ENCODE results near the gene NCKAP5.

The NCKAP5 gene

DNA sequence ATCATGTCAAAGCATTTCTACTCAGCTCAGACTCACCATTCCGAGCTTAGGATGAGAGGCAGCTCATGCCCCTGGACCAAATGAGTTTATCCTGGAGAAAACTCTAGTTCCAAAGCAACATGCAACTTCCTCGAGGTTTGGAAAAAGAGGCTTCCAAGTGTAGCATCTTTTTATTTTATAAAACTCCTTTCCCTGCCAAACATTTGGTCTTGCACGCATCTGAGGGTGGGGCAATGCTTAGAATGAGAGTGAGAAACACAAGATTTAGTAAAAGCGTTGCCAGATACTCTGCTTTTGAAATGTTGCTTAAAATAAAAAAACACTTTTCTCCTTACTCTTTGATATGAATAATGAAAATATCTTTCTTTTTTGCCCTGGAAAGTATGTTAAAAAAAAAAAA, 151.5 kb downstream of the NCKAP5 start:
- H3K36me3 ChIP-seq (ENCODE audit: control insufficient read depth in 1 of 2, insufficient read depth in 2 of 2, low read depth in 1 of 2, low read length in 2 of 2): no peaks in the 10 kb centered on the region
- 61% methylated on average over 1 of the region's 4 CpGs for WGBS
- DNase-seq: no peak

DNA sequence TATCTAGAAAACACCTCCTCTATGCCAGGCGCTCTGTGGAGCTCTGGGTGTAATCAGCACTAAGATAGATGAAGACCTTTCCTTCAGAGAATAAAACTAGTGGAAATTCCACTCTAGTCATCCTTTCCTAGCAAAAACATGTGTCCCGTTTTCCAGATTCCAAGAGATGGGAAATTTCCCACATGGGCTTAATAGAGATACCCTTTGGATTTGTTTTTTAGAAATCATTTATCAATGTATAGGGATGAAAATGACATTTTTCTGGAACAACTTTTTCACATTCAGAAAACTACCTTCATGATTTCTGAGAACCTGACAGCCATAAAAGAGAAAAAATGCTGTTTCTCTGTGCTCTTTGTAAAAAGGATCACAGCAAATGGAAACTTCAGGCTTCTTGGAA, 152.1 kb downstream of the NCKAP5 start:
- Histone ChIP-seq H3K4me2 (ENCODE audit: low read length, poor library complexity, severe bottlenecking) (no peak overlapping the region), H3K9me3 (ENCODE audit: control insufficient read depth, low read length) (no peaks in the 10 kb centered on the region), H2BK120ac (ENCODE audit: low read depth, low read length) (no peak overlapping the region), H3K27ac (ENCODE audit: low read length, poor library complexity, severe bottlenecking) (no peak overlapping the region), H3K4me3 (ENCODE audit: insufficient read depth in 1 of 2, low read depth in 1 of 2, low read length in 2 of 2) (no peak overlapping the region), H3K23ac (ENCODE audit: low read length in 2 of 2) (no peak overlapping the region), H2AK5ac (ENCODE audit: low read length, severe bottlenecking) (no peak overlapping the region), H3K14ac (ENCODE audit: low read length in 2 of 2) (no peak overlapping the region), H4K91ac (ENCODE audit: low read length) (no peak overlapping the region), H2BK5ac (ENCODE audit: low read depth, low read length, poor library complexity, severe bottlenecking) (no peak overlapping the region), H3K18ac (ENCODE audit: low read depth in 1 of 2, low read length in 2 of 2) (no peak overlapping the region), H4K8ac (ENCODE audit: low read length) (no peak overlapping the region), H3K79me1 (replicated peaks; ENCODE audit: low read length, poor library complexity, severe bottlenecking) (peaks cover 2% of the 10 kb centered on the region), H3K36me3 (ENCODE audit: control insufficient read depth in 1 of 2, insufficient read depth in 2 of 2, low read depth in 1 of 2, low read length in 2 of 2) (no peaks in the 10 kb centered on the region), H2BK12ac (ENCODE audit: low read length in 2 of 2) (no peak overlapping the region), H3K4me1 (ENCODE audit: control insufficient read depth, insufficient read depth, low read depth, low read length) (peaks cover 7% of the 10 kb centered on the region), H3K27me3 (ENCODE audit: control insufficient read depth in 1 of 2, insufficient read depth in 1 of 2, low read length in 2 of 2) (no peaks in the 10 kb centered on the region), H2AFZ (ENCODE audit: low read depth, low read length) (no peak overlapping the region), H2BK15ac (ENCODE audit: low read depth, poor library complexity, severe bottlenecking) (no peak overlapping the region), H3K9ac (ENCODE audit: low read length) (no peak overlapping the region), H3K4ac (ENCODE audit: low read depth in 1 of 2, low read length in 2 of 2) (no peak overlapping the region)
- DNase-seq: no peak
- WGBS: 50% methylated on average over 1 of the region's 2 CpGs

More for the DNA sequence above, 151.5 kb downstream of the NCKAP5 start:
- no peak overlapping the region for H2BK5ac ChIP-seq (ENCODE audit: low read depth, low read length, poor library complexity, severe bottlenecking)
- H3K14ac ChIP-seq (ENCODE audit: low read length in 2 of 2): no peak overlapping the region
- H4K8ac ChIP-seq (ENCODE audit: low read length): no peak overlapping the region
- H2BK120ac ChIP-seq (ENCODE audit: low read depth, low read length): no peak overlapping the region
- peaks cover 2% of the 10 kb centered on the region for H3K79me1 ChIP-seq (replicated peaks; ENCODE audit: low read length, poor library complexity, severe bottlenecking)
- no peaks in the 10 kb centered on the region for H3K27me3 ChIP-seq (ENCODE audit: control insufficient read depth in 1 of 2, insufficient read depth in 1 of 2, low read length in 2 of 2)
- H3K4me1 ChIP-seq (ENCODE audit: control insufficient read depth, insufficient read depth, low read depth, low read length): peaks cover 9% of the 10 kb centered on the region
- no peak overlapping the region for H2BK15ac ChIP-seq (ENCODE audit: low read depth, poor library complexity, severe bottlenecking)
- H3K27ac ChIP-seq (ENCODE audit: low read length, poor library complexity, severe bottlenecking): no peak overlapping the region
- H3K4ac ChIP-seq (ENCODE audit: low read depth in 1 of 2, low read length in 2 of 2): no peak overlapping the region
- no peak overlapping the region for H2BK12ac ChIP-seq (ENCODE audit: low read length in 2 of 2)
- H2AFZ ChIP-seq (ENCODE audit: low read depth, low read length): no peak overlapping the region
- no peak overlapping the region for H3K9ac ChIP-seq (ENCODE audit: low read length)
- H3K4me2 ChIP-seq (ENCODE audit: low read length, poor library complexity, severe bottlenecking): no peak overlapping the region
- H2AK5ac ChIP-seq (ENCODE audit: low read length, severe bottlenecking): no peak overlapping the region
- no peaks in the 10 kb centered on the region for H3K9me3 ChIP-seq (ENCODE audit: control insufficient read depth, low read length)
- H4K91ac ChIP-seq (ENCODE audit: low read length): no peak overlapping the region
- no peak overlapping the region for H3K23ac ChIP-seq (ENCODE audit: low read length in 2 of 2)
- no peak overlapping the region for H3K18ac ChIP-seq (ENCODE audit: low read depth in 1 of 2, low read length in 2 of 2)
- no peak overlapping the region for H3K4me3 ChIP-seq (ENCODE audit: insufficient read depth in 1 of 2, low read depth in 1 of 2, low read length in 2 of 2)

DNA sequence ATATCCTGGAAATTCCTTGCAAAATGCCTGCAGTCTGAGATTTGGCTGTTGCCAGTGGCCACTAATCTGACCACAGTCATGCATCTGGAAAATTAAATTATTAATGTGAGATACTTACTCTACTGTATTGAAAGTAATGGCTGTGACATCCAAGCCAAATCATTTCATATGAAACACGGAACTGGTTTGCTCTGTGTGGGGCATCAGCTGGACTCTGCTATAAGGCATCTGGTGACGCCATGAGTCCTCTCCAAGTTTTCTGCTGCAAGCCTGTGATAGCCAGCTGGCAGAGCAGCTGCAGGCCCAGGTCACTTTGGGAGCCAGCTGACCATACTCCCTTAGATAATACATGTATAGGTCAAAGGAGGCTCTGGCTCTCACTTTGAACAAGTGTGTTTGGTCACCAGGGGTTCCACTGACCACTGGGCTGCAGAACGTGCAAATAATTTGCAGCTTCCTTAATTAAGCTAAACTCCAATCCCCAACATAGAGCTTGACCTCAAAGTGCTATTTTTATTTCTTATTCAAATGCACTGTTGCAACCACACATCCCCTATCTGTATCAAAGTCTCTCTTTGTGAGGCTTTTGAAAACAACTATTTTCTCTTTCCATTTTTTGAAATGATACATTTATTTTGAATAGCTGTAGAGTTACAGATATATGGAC, 152.9 kb downstream of the NCKAP5 start:
- Histone ChIP-seq H3K18ac (ENCODE audit: low read depth in 1 of 2, low read length in 2 of 2) (no peak overlapping the region), H3K27ac (ENCODE audit: low read length, poor library complexity, severe bottlenecking) (no peak overlapping the region)
- DNase-seq: no peak

DNA sequence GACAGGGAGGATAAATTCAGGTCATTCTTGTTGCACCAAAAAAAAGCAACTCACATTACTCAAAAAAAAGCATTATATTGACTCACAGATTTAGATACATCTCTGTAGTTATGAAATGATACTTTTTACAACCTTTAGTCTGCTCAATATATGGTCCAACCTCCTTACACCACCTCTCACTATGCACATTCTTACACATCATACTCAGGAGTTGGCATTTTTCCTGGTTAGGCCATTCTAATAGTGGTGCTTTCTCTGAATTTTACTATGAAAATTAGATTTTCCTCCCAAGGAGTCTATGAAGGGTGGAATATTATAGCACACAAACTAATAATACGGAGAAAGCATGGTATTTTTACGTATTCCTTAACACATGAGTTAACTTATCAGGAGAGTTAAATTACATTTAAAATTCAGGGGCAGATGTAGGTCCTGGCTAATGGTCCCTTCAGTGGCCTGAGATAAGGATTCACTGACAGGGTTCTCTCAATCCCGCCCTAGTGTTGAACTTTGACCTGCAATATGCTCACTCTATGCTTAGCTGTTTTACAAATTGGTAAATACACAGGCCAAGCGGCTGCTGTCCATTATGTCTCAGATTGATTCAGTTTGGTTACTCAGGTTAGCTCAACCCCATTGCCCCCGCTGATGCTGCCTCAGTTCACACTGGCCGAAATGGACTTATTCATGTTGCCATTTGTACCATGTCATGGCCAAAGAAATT, 153.6 kb downstream of the NCKAP5 start:
- no peak overlapping the region for H3K27ac ChIP-seq (ENCODE audit: low read length, poor library complexity, severe bottlenecking)
- H3K23ac ChIP-seq (ENCODE audit: low read length in 2 of 2): no peak overlapping the region
- H3K9me3 ChIP-seq (ENCODE audit: control insufficient read depth, low read length): no peaks in the 10 kb centered on the region
- no peak for DNase-seq
- H3K4me3 ChIP-seq (ENCODE audit: insufficient read depth in 1 of 2, low read depth in 1 of 2, low read length in 2 of 2): no peak overlapping the region
- no peak overlapping the region for H2AK5ac ChIP-seq (ENCODE audit: low read length, severe bottlenecking)
- no peak overlapping the region for H2AFZ ChIP-seq (ENCODE audit: low read depth, low read length)
- H3K4me2 ChIP-seq (ENCODE audit: low read length, poor library complexity, severe bottlenecking): no peak overlapping the region
- H3K4ac ChIP-seq (ENCODE audit: low read depth in 1 of 2, low read length in 2 of 2): no peak overlapping the region
- WGBS: 75% methylated on average over 4 of the region's 6 CpGs
- no peak overlapping the region for H4K91ac ChIP-seq (ENCODE audit: low read length)
- H2BK120ac ChIP-seq (ENCODE audit: low read depth, low read length): no peak overlapping the region
- H3K4me1 ChIP-seq (ENCODE audit: control insufficient read depth, insufficient read depth, low read depth, low read length): peaks cover 7% of the 10 kb centered on the region
- H2BK12ac ChIP-seq (ENCODE audit: low read length in 2 of 2): no peak overlapping the region
- no peak overlapping the region for H3K14ac ChIP-seq (ENCODE audit: low read length in 2 of 2)
- H3K36me3 ChIP-seq (ENCODE audit: control insufficient read depth in 1 of 2, insufficient read depth in 2 of 2, low read depth in 1 of 2, low read length in 2 of 2): no peaks in the 10 kb centered on the region
- H2BK5ac ChIP-seq (ENCODE audit: low read depth, low read length, poor library complexity, severe bottlenecking): no peak overlapping the region
- H3K27me3 ChIP-seq (ENCODE audit: control insufficient read depth in 1 of 2, insufficient read depth in 1 of 2, low read length in 2 of 2): no peaks in the 10 kb centered on the region
- H4K8ac ChIP-seq (ENCODE audit: low read length): no peak overlapping the region
- no peak overlapping the region for H2BK15ac ChIP-seq (ENCODE audit: low read depth, poor library complexity, severe bottlenecking)
- no peak overlapping the region for H3K9ac ChIP-seq (ENCODE audit: low read length)
- H3K79me1 ChIP-seq (replicated peaks; ENCODE audit: low read length, poor library complexity, severe bottlenecking): peaks cover 2% of the 10 kb centered on the region
- H3K18ac ChIP-seq (ENCODE audit: low read depth in 1 of 2, low read length in 2 of 2): no peak overlapping the region

More for the DNA sequence above, 152.9 kb downstream of the NCKAP5 start:
- Histone ChIP-seq H3K14ac (ENCODE audit: low read length in 2 of 2) (no peak overlapping the region), H3K4ac (ENCODE audit: low read depth in 1 of 2, low read length in 2 of 2) (no peak overlapping the region), H3K27me3 (ENCODE audit: control insufficient read depth in 1 of 2, insufficient read depth in 1 of 2, low read length in 2 of 2) (no peaks in the 10 kb centered on the region), H3K79me1 (replicated peaks; ENCODE audit: low read length, poor library complexity, severe bottlenecking) (peaks cover 2% of the 10 kb centered on the region), H2BK12ac (ENCODE audit: low read length in 2 of 2) (no peak overlapping the region), H2BK5ac (ENCODE audit: low read depth, low read length, poor library complexity, severe bottlenecking) (no peak overlapping the region), H3K23ac (ENCODE audit: low read length in 2 of 2) (no peak overlapping the region), H3K4me1 (ENCODE audit: control insufficient read depth, insufficient read depth, low read depth, low read length) (peaks cover 7% of the 10 kb centered on the region), H3K4me3 (ENCODE audit: insufficient read depth in 1 of 2, low read depth in 1 of 2, low read length in 2 of 2) (no peak overlapping the region), H3K9ac (ENCODE audit: low read length) (no peak overlapping the region), H3K36me3 (ENCODE audit: control insufficient read depth in 1 of 2, insufficient read depth in 2 of 2, low read depth in 1 of 2, low read length in 2 of 2) (no peaks in the 10 kb centered on the region), H3K9me3 (ENCODE audit: control insufficient read depth, low read length) (no peaks in the 10 kb centered on the region), H2AK5ac (ENCODE audit: low read length, severe bottlenecking) (no peak overlapping the region), H2AFZ (ENCODE audit: low read depth, low read length) (no peak overlapping the region), H2BK120ac (ENCODE audit: low read depth, low read length) (no peak overlapping the region), H3K4me2 (ENCODE audit: low read length, poor library complexity, severe bottlenecking) (no peak overlapping the region), H4K91ac (ENCODE audit: low read length) (no peak overlapping the region), H4K8ac (ENCODE audit: low read length) (no peak overlapping the region), H2BK15ac (ENCODE audit: low read depth, poor library complexity, severe bottlenecking) (no peak overlapping the region)
- 73% methylated on average over 3 of the region's 3 CpGs for WGBS
